GM19035 (cell line): ENCODE measurements around the gene SLC38A3.
"Not testable (repeated sequence)": the region's sequence is repeated elsewhere in the genome, so short reads cannot be mapped to it uniquely, and the experiment has no call there.

ENCODE experiments used
- ATAC-seq: cut with Tn5 transposase; IDR thresholded peaks from one replicate; pipeline ENCODE4 v1.9.1; 2021; ENCODE audit not compliant: unreplicated experiment

The SLC38A3 gene

DNA sequence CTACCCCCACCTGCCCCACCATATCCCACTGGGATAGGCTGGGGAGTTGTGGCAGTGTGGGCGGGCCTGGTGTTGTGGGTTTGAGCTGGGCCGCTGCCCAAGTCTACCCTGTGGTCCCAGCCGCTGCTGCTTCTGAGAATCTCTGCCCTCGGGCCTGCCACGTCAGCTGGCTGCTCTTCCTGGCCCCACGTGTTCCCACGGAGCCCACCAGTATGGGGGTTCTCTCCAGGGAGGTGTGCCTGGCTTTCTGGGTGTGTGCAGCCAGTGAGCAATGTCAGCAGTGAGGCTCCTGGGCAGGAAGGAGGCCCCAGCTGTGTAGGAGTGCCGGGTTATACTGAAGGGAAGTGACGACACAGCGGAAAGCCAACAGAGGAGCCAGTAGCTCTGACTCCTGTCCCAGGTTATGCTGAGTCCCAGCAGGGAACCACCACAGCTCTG lies 41.5 kb downstream of the SLC38A3 start:
- peak; percentile 36 for ATAC-seq

DNA sequence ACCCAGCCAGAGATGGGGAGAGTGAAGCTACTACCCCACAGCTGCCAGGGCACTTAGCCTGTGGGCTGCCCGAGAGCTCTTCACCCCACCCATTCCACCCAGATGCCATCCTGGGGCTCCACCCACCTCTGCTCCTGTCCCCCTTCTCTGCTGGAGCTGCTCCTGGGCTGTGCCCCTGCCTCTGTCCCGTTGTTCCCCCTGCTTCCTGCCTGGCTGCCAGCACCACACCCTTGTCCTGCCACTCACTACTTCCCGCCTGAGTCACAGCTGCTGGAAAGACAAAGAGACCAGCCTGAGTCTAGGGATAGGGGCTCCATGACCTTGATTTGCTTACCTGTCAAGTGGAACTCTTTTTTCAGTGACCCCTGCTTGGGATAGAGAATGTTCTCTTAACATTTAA lies 43.3 kb downstream of the SLC38A3 start:
- ATAC-seq = no peak

DNA sequence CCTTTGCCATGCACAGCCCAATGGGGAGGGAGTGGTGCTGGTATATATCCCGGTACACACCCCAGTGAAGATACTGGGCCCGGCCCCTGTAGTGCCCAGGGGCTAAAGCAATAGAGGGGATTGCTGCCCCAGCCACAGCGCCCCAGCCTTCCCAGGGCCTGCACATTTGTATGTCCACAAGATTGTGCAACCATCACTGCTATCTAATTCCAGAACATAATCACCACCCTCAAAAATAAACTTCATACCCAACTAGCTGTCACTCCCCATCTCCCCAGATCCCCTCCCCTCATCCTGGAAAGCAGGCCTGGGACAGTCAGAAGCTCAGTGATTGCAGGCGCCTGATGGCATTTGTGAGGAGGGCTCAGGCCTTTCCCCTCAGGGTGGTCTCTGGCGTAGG lies 44.4 kb downstream of the SLC38A3 start:
- no peak for ATAC-seq

DNA sequence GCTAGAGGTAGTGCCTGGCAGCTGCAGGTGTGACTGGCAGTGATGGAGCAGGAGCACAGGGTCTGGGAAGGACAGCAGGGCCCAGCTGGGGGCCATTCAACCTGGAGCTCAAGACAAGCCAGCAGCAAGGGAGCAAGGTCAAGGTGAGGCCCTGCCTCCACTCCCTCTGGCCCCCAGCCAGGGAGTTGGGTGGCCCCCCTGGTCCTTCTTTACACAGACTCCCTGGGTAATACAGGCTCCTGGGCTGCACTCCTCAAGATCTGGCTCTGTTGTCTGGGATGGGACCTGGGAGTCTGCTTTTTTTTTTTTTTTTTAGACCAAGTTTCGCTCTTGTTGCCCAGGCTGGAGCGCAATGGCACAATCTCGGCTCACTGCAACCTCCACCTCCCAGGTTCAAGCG lies 45.4 kb downstream of the SLC38A3 start:
- ATAC-seq = no peak

DNA sequence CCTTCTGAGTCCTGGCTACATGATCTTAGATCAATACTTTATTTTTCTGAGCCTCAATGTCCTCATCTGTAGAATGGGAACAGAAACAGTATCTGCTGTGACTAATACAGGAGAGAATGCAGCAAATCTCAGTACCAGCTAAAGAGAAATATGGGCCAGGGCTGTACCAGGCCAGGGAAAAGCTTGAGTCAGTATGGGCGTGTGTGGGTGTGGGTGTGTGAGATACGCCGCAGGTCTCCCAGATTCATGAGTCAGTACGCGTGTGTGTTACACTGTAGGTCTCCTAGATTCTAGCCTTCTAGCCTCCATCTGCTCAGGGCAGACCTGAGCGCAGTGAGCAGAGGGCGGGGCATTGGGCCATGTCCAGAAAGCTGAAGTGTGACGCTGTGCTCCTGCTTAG lies 46.1 kb downstream of the SLC38A3 start:
- ATAC-seq = no peak

DNA sequence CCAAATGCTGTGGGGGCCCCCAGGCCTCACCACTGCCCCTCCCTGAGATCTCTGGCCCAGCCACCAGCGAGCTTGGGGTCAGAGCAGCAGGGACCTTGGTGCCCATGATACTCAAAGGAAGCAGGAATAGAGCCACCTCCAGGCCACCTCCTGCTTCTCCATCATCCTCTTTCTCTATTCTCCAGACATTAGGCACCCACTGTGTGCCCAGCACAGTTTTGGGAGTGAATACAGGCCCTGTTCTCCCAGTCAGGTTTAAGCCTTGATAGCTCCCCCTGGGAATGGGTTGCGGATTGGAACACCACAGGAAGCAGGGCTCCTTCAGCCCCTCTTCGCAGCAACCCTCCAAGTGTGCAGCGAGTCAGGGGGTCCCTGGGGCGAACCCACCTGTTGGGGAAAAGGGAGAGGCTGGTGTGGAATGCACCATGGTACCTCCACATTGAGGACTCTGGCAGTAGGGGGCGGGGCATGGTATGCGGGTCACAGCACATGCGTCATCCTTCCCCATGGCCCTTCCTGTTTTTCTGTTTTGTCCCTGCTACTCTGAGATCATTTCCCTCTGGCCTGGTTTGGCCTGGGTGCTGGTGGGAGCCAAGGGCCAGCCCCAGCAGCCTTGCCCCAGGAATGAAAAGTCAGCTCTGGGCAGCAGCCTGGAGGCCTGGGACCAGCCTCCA lies 49.6 kb downstream of the SLC38A3 start:
- no peak for ATAC-seq

DNA sequence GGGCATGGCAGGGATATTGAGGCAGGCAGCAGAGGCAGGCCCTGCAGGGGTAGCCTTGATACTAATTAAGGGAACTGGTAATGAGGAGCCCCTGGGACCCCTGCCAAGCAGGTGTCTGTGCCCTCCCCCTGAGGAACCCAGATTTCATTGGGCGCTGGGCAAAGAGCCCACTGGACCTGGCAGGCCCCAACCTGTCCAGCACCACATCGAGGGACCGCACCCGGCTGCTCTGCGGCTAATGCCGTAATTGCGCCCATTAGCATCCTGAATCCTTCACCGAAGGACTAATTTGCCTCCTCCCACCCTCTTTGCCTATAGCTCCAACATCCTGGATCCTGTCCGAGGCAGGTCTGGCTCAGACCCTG lies 50.2 kb downstream of the SLC38A3 start:
- ATAC-seq = no peak

DNA sequence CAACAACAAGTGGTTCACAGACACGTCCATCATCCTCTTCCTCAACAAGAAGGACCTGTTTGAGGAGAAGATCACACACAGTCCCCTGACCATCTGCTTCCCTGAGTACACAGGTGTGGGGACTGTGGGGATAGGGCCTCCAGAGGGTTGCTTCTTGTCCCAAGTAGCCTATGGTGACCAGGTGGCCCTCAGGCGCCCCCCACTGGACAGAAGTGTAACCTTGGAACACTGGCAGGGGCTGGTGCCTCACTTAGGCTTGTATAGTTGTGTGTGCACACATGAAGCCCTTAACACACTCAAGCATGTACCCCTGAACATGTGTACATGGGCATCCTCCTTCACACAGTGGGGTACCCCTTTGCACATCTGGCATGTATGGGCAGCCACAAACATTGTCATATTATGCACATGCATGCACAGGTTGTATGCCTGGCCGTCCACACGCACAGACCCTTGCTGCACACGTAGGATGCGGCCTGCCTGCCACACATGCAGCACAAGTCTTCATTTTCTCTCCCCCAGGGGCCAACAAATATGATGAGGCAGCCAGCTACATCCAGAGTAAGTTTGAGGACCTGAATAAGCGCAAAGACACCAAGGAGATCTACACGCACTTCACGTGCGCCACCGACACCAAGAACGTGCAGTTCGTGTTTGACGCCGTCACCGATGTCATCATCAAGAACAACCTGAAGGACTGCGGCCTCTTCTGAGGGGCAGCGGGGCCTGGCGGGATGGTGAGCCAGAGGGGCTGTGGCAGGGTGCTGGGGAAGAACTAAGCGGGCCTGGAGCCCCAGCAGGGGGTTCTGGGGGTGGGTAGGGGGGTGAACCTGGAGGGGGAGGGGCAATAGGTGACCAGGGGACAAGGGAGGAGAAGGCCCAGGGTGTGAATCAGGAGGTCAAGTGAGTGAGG lies 52.2 kb downstream of the SLC38A3 start:
- ATAC-seq = no peak

DNA sequence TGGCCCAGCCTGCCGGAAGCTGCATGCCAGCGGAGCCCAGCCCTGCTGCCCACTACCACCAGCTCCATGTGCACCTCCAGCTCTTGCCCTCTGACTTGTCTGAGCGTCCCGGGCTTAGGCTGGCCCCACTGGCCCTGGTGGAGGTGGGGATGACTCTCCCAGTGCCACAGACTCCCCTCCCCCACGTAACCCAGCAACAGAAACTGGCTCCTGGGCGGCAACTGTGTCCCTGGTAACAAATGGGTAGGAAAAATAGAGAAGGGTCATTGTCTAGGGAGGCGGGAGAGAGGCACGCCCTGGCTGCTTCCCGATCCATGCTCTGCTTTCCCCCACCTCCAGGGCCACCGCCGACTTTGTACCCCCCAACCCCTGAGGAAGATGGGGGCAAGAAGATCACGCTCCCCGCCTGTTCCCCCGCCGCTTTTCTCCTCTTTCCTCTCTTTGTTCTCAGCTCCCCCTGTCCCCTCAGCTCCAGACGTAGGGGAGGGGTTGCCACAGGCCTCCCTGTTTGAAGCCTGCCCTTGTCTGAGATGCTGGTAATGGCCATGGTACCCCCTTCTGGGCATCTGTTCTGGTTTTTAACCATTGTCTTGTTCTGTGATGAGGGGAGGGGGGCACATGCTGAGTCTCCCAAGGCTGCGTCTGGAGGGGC lies 53.1 kb downstream of the SLC38A3 start:
- ATAC-seq = no peak

DNA sequence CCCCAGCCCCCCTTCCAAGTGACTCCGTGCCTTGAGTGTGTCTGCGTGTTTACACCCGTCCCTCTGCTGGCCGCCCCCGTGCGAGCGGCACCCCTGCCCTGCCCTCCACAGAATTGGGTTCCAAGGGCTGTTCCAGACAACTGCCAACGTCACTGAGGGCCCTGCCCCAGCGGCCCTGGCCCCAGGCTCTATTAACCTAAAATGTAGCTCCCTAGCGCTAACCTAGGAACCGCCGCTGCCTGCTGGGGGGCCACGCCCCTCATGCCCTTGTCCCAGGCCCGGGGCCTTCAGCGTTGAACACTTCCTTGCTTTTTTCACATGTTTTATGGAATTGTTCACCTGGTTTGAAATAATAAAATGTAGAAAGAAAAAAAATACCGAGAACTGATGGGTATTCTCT lies 53.9 kb downstream of the SLC38A3 start:
- ATAC-seq = no peak

DNA sequence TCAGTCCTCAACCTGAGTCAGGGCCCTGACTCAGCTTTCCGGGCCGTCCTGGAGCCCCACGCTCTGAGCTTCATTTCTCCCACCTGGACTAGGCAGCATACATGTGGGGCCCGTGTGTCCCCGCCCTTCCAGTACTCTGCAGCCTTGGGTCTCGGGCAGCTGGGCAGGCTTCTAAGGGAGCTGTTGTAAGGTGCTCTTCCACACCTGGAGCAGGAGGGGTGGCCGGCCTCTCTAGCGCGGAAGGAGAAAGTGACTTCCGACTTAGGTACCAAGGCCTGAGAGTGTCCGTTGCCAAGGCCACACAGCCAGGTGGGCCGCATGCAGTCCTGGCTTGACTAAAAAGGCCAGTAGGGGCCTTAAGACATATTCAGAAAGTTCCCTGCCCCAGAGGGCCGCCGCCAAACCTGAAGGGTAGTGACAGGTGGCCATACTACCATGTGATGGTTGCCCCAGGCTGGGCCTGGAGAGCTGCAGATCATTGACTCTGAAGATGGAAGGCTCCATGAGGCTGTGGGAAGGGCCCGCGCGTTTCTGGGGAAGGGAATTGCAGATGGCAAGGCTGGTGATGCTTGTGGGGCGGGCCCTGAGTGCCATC lies 54.5 kb downstream of the SLC38A3 start:
- peak; percentile 17 for ATAC-seq

DNA sequence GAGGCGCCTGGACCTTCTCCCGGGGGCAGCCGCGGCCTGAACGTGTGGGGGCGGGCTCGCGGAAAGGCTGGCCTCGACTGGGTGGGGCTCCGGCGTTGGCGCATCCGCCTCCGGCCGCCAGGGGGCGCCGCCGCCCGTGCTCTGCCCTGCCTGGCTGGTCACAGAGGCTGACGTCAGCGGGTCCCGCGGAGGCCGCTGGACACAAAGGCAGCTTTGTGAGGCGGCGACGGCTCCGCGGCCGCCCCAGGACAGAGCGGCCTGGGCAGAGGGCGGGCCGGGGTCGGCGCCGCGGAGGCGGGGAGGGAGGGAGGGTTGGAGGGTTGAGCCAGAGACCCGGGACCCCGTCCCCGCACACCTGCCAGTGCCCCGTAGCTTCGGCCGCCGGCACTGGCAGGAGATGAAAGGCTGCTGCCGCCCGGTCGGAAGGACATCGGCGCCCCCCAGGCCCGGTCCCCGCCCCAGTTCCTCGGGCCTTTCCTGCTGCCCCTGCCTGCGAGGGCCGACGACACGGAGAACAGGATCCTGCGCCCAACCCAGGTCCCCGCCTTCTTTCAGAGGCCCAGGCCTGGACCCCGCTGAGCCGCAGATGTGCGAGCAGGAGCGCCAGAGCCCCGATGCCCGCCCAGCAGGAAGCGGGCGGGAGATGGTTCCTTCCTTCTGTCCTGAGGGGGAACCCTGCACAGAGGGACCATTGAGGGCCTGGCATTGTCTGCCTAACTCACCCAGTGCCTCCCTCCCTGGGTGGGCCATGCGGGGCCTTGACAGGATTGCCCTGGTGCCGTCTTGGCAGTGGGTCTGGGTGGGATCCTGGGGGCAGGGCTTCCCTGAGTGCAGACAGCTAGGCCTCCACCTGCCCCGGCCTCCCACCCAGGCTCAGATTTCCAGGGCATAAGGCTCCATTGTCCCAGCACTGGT lies 55.2 kb downstream of the SLC38A3 start:
- peak; percentile 73 for ATAC-seq

DNA sequence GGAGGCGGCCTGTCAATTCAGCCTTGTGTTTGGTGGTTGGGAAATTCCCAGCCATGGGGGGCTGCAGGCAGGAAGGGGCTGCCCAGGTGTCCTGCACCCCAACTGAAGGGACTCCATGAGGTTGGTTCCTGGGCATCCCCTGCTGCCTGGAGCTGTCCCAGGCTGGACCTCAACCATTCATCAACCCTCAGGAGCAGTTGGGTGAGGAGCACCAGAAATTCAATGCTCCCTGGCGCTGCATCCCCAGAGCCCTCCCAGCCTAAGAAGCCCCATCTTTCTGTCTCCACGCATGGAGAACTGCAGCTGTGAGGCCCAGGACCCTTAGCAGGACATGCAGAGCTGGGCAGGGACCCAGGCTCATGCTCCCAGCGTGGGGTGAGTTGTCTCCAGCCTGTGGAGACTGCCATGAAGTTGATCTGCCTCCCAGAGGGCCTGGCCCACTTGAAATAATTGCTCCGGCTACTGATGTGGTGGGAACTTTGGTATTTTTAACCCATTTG lies 55.9 kb downstream of the SLC38A3 start:
- ATAC-seq = no peak

DNA sequence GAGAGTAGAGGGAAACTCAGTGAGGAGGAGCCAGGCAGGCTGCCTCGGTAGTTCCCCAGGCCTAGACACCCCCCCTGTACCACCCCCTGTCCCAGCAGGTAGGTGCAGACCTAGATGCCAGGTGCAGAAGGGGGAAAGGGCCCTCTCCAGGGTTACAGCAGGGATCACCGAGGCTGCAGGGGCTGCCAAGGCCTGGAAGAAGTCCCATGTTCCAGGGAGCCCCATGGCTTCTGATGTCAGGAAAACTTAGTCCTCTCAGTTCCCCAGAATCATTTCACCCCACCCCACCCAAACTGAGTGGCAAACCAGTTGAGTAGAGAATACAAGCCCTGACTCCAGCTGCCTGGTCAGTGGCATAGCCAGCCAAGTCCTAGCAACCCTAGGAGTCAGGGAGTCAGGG lies 56.4 kb downstream of the SLC38A3 start:
- no peak for ATAC-seq

DNA sequence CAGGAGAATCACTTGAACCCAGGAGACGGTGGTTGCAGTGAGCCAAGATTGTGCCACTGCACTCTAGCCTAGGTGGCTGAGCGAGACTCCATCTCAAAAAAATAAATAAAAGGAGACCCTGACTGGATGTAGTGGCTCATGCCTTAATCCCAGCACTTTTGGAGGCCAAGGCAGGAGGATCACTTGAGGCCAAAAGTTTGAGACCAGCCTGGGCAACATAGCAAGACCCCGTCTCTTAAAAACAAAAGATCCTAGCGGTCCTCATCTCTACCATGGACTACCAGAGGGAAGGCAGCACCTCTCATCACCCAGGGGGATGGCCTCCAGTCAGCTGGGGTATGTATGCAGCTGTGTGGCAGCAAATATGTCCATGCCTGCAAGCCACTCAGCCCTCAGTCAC lies 57.1 kb downstream of the SLC38A3 start:
- not testable (repeated sequence) for ATAC-seq

DNA sequence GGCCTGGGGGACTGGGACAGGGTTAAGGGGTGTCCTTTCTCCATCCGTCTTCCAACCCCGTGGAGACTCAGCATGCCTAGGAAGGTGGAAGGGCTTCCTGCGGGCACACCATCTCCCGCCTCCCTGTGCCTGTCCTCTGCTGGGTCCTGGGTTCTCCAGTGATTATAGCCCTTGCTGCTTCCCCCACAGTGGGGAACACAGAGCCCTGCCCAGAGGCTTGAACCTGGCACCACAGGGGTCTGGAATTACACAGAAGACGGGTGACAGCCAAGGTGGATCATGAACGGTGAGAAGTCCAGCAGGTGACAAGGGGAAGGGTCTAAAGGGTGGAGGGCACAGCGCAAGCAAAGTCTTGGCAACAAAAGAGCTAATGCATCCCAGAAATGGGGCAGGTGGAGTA lies 57.7 kb downstream of the SLC38A3 start:
- ATAC-seq = no peak

DNA sequence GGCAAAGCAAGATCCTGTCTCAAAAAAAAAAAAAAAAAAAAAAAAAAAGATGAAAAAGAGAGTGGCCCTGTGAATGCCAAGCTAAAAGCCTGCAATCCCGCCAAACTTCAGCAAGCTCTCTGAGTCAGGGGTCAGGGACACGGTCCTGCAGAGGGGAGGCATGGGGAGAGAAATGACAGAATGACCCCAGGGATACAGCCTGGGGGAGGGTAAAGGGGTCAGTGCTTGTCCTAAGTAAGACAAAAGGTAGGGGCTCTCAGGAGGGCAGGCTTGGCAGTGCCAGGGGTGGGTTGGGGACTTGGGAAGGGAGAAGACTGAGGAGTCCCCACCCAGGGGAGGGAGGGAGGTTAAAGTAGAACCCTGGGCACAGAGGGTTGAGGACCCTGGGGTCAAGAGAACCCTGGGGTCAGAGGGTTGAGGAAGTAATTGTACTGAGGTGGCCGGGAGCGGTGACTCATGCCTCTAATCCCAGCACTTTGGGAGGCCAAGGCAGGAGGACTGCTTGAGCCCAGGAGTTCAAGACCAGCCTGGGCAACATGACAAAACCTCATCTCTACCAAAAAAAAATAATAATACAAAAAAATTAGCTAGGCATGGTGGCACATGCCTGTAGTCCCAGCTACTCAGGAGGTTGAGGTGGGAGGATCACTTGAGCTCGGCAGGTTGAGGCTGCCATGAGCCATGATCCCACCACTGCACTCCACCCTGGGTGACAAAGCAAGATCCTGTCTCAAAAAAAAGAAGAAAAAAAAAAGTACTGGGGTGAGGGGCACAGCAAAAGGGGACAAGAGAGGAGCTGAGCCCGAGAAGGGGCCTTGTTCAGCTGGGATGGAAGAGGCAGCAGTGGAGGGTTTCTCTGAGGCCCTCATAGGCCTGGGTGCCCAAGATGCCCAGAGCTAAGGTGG lies 58.7 kb downstream of the SLC38A3 start:
- ATAC-seq = no peak

DNA sequence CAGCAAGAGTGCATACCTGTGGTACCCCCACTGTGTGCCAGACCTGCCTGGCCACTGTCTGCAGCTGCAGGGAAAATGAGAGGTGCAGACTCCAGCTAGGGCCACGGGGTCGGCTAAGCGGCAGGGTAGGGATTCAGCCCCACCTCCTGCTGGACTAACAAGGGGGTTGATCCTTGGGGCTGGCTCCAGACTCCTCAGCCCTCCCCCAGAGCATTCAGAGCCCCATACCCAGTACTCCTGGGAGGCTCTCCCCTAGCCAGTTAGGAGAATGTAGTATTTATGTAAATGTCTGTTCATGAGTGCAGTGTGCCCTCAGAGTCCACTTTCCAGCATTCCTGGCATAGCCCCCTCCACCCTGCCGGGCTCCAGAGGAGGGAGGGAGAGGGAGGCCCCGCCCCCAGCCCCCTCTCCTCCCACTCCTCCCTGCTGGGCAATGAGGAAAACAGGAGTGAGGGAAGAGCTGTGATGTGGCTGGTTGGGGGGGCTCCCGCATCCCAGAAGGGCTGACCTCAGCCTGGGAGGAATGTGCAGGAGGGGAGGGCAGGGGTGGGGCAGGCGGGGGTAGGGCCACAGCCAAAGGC lies 59.4 kb downstream of the SLC38A3 start:
- ATAC-seq = no peak

DNA sequence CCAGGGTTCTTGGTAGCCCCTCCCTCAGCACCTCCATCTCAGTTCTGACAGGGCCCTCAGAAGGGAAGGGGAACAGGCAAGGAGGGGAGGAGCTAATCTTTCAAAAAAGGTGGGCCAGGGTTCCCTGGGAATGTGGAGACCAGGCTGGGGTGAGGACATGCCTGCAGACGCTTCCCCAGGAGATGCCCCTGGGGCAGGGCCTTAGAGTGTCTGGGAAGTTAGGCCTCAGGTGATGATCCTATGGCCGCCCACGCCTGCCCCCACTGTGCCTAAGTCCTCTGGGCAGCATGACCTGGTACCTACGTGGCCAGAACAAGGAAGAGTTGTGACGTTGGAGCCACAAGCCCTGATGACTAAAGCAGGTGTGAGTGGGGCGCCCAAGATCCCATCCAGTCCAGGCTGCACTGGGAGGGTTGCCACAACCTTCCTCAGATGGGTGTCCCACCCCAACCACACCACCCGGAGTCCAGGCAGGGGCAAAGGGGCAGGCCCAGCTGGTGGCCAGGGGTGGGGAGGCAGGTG lies 60.0 kb downstream of the SLC38A3 start:
- ATAC-seq = no peak
